COR-L47 (cell line): ENCODE data around the gene HYCC1.
"Not testable (repeated sequence)": the region's sequence is repeated elsewhere in the genome, so short reads cannot be mapped to it uniquely, and the experiment has no call there.

Experiments used
- DNase-seq: peaks from one replicate; lab custom pipeline; 2025; lab: John Stamatoyannopoulos, UW

HYCC1 gene

DNA sequence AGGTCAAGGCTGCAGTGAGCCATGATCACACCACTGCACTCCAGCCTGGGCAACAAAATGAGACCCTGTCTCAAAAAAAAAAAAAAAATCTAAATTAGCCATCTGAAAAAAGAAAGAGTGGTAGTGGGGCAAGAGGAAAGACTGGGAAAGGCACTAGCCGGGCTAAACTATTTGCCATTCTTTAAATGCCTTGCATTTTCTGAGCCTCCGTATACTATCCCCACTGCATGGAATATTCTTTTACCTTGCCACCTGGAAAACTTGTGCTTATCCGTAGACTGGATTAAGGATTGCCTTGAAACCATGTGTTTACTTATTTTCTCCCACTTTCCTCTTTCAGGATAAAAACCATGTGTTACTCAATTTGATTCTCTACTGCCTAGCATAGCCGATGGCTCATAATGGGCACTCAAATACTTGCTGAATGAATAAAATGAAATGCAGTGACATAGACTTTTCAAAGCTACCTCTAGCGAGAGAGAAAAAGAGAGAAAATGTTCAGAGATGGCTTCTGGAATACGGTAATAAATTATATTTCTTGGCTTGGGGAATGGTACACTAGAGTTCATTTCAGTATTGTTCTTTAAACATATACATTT lies 30.6 kb downstream of the HYCC1 start:
- no peak for DNase-seq

DNA sequence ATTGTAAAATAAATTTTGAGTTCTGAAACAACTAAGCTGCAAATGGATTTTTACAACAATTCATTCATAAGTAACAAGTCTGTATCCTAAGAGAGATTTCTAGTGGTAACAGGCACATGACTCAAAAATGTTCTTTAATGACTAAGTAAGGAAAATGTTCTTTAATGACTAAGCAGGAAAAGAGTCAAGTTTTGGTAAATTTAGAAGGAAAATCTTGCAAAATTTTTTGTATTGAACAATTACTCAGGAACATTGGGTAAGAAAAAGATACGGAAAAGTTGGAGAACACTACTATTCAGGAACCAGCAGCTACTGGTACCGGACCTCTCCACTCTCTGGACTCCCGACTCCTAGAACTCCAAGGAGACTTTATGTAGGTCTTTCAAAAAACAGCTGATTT lies 33.5 kb downstream of the HYCC1 start:
- no peak for DNase-seq

DNA sequence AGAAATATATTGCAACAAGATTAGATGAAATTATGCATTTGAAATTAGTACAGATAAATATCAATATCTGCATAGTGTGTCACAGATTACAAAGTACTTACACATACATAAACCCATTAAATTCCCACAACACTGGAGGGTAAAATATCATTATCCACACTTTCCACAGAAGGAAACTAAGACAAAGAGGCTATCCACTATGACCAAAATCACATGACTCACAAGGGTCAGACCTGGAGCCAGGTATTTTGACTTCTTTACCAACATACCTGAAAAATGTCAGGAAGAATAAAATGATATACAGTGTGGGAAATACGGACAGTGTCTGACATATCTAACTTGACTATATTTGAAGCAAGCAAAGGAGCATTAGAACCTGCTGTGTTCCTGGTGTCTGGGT lies 34.1 kb downstream of the HYCC1 start:
- DNase-seq, result no peak

DNA sequence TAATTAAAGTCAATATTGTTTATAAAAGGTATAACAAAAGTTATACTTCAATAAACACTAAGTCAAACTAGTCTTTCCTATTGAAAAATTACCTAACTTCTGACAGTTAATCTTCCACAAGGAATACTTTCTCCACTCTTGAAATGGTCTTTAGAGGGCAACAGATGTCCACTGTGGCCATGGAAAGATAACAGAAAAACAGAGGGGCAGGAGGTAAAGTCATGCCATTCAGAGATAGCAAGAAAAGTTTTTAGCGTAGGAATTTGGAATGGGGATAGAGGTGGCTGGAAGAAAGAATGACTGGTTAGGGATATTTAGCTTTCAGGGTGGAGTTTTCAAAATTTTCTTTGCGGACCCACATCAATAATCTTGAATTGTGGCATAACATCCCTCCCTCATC lies 34.7 kb downstream of the HYCC1 start:
- DNase-seq, result no peak

DNA sequence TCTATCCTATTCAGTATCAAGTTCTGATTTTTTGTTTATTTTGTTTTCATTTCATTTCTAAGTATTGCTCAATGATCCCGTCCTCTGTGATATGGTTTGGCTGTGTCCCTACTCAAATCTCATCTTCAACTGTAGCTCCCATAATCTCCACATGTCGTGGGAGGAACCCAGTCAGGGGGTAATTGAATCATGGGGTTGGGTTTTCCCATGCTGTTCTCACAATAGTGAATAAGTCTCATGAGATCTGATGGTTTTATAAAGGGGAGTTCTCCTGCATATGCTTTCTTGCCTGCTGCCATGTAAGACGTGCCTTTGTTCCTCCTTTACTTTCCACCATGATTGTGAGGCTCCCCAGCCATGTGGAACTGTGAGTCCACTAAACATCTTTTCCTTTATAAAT lies 39.3 kb downstream of the HYCC1 start:
- not testable (repeated sequence) for DNase-seq

DNA sequence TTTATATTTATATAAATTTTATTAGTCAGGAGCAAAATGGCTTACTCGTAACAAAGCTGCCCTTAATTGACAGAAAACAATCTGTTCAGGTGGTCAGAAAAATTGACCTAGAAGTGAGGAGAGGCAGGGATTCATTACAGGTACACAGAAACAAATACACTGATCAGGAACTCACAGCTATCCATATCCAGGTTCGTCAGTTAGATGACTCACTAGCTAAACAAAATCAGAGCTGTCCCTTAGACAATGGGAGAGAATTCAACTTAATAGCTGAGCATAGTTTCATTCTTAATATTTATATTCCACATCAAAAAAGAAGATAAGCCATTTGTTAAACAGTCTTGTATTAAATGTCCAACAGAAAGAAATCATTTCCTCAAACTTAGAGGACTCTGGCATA lies 41.7 kb downstream of the HYCC1 start:
- DNase-seq, result no peak

DNA sequence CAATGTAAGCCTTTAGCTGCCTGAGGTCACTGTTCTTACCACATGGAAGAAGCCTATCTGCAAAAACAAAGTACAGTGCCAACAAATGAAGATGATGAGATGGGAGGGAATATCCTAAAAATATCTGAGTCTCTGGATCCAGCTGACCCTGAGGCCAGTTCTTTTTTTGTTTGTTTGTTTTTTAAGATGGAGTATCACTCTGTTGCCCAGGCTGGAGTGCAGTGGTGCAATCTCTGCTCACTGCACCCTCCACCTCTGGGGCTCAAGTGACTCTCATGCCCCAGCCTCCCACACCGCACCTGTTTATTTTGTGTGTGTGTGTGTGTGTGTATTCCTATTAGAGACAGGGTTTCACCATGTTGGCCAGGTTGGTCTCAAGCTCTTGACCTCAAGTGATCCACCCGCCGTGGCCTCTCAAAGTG lies 44.9 kb downstream of the HYCC1 start:
- DNase-seq, result no peak
